Measurements from ENCODE around the gene ARMCX6. TPM values are rescaled to one million over a fixed set of nuclear protein-coding genes. Genes with fewer than 3 reads are reported as not detected.
A peak's percentile ranks its signal among the peaks of the same experiment; 100 is the strongest.

ARMCX6 gene
- total RNA-seq (10 to 100 TPM; 16.8 to 43.1 (median 35.1) TPM), polyA plus RNA-seq (10 to 100 TPM; 11.1 to 29.0 TPM)
- long read RNA-seq, donor 1, transcript ARMCX6-201 (3 exons, 1,846 nt): major isoform, 8 of 12 reads
- long read RNA-seq, donor 1, partial matches to known transcripts: 1 of 12 reads
- long read RNA-seq, donor 1, other reads (novel, unspliced or antisense): 1 of 12 reads
- long read RNA-seq, donor 2, transcript ARMCX6-201 (3 exons, 1,846 nt): major isoform, 7 of 17 reads
- long read RNA-seq, donor 2, partial matches to known transcripts: 0 of 17 reads
- long read RNA-seq, donor 2, other reads (novel, unspliced or antisense): 9 of 17 reads
- long read RNA-seq, donor 3, transcript ARMCX6-201 (3 exons, 1,846 nt): major isoform, 11 of 17 reads
- long read RNA-seq, donor 3, partial matches to known transcripts: 0 of 17 reads
- long read RNA-seq, donor 3, other reads (novel, unspliced or antisense): 4 of 17 reads

DNA sequence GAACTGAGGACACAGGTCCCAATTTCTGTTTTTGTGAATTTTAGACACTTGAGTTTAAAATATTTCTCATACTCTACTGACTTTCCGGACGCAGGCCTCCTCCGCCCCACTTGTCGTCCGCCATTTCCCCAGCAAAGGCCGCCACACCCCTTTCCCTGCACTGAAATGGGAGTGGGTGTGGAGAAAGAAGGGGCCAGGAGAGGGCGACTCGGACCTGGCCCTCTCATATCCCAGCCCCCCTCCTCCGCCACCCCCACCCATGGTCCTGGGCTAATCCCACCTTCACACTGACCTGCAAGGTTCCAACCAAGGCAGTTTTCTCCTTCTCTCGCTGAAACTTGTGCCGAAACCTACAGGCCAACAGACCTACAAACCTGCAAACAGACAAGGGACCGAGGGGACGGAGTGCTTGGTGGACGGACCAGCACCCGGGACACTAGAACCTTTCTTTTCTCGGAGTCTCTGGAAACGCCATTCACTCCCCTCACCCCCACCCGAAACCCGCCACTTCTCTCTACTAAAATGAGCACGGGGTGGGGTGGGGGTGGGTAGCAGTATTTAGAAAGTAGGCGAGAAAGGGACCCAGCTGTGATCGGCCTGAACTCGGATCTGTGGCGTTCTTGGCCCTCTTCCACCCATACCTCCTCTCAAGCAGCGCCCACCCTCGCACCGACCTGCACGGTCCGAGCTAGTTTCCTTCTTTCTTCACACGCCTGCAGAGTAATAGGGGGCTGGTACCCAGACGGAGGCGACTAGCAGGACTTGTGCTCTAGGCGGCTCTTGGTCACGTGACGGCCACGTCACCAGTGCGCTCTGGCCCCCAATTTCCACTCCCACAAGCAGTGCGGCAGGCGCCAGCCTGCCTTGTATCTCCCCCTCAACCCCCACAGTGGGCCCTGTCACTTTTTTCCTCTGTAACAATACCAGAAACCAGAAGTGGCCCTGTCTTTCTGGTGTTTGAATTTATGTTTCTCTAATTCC is at the start of gene ARMCX6:
ARMCX6 (minus strand) TSS at position 790 of the 981 bp plus-strand sequence. CDS start 1,380 bp downstream, outside the sequence.
- intact Hi-C loops (cut with DNase I): loop anchor here in 1 of 10 donors (5.0 kb wide), 2 partner anchors 65 to 180 kb away; partner anchors contain the start of gene ARMCX1
- ATAC-seq (peak; percentile 90 to 98 (median 95)), DNase-seq (peak; percentile 74 to 75)
- TF ChIP-seq, protein P1, sequence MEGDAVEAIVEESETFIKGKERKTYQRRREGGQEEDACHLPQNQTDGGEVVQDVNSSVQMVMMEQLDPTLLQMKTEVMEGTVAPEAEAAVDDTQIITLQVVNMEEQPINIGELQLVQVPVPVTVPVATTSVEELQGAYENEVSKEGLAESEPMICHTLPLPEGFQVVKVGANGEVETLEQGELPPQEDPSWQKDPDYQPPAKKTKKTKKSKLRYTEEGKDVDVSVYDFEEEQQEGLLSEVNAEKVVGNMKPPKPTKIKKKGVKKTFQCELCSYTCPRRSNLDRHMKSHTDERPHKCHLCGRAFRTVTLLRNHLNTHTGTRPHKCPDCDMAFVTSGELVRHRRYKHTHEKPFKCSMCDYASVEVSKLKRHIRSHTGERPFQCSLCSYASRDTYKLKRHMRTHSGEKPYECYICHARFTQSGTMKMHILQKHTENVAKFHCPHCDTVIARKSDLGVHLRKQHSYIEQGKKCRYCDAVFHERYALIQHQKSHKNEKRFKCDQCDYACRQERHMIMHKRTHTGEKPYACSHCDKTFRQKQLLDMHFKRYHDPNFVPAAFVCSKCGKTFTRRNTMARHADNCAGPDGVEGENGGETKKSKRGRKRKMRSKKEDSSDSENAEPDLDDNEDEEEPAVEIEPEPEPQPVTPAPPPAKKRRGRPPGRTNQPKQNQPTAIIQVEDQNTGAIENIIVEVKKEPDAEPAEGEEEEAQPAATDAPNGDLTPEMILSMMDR (IDR thresholded peaks at IDR 0.05): peak; percentile 12 to 66 (median 47)
- H3K4me1 ChIP-seq: peaks cover 0 to 12% (median 5%) of the 10 kb centered on the region in 9 donors
- H3K36me3 ChIP-seq: no peaks in the 10 kb centered on the region
- 0 to 1% methylated on average over 34 to 39 of the region's 39 CpGs for WGBS, 2 donors
- H3K27me3 ChIP-seq: no peaks in the 10 kb centered on the region
- no peaks in the 10 kb centered on the region for H3K9me3 ChIP-seq
- H3K27ac ChIP-seq: peak within 1 kb of the TSS; percentile 8 to 86 (median 78)
- H3K4me3 ChIP-seq: peak within 1 kb of the TSS; percentile 32 to 83 (median 70)

GRCh38 chrX:101659601-101660063 is 41.8 kb upstream of the ARMCX6 start, which contains the start of gene ARMCX2:
ARMCX2 (minus strand) TSS chrX:101659850; CDS start chrX:101657588, 2,262 bp downstream.
- no peaks in the 10 kb centered on the region for H3K9me3 ChIP-seq
- peak; percentile 33 to 57 for DNase-seq
- TF ChIP-seq, protein P1 (IDR thresholded peaks at IDR 0.05): no peak

DNA sequence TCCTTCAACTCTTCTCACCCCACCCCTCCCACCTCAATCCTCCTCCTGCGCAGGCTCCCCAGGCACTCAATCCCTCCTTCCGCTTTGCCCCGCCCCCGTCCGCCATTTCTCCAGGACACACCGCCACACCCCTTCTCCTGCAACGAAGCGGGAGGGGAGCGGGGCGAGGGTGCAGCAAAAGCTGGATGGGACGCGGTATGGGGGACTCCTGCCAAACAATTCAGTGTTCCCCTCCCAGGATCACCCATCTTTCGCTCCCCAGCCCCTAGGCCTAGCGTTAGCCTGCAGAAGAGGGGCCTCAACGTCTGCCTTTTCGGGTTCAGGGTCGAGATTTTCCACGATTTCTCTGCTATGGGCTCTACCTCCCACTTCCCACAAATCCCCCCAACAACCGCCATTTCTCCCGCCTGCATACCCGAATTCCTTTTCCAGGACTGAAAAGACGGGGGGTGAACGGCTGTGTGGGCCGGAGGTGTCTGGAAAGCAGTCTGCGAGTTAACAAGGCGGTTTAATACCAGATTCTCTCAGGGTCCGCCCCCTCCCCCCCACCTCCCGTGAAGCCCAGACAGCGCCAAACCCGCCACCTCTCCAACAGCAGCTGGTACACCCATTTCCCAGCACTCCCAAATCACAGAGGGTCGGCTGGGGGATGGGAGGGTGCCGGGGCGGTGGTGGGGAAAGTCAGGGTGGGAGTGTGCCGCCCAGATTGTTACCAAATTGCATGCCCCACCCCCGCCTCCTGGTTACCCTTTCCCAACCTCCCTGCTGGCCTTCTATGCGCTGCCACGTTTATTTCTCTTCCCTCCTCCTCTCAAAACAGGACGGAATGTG is 41.1 kb upstream of the ARMCX6 start:
- peaks cover 0 to 11% (median 0%) of the 10 kb centered on the region in 9 donors for H3K4me1 ChIP-seq
- H3K9me3 ChIP-seq: no peaks in the 10 kb centered on the region
- peaks cover 0 to 20% (median 0%) of the 10 kb centered on the region in 9 donors for H3K36me3 ChIP-seq
- peak overlapping the region in 8 of 10 donors; percentile 52 to 78 (median 66) for H3K27ac ChIP-seq
- H3K4me3 ChIP-seq: peak overlapping the region; percentile 18 to 70 (median 64)
- intact Hi-C loops (cut with DNase I): loop anchor here in 1 of 10 donors (5.0 kb wide), 1 partner anchor 138 kb away; no protein-coding TSS in a partner anchor
- TF ChIP-seq, protein P1 (IDR thresholded peaks at IDR 0.05): no peak
- H3K27me3 ChIP-seq: peaks cover 0 to 27% (median 0%) of the 10 kb centered on the region in 7 donors
- ATAC-seq: peak; percentile 81 to 96 (median 94)
- DNase-seq: peak; percentile 71 to 79
- 0 to 1% methylated on average over 30 to 38 of the region's 38 CpGs for WGBS, 2 donors

More at GRCh38 chrX:101659601-101660063, 41.8 kb upstream of the ARMCX6 start, which contains the start of gene ARMCX2:
- peak; percentile 78 to 88 (median 86) for ATAC-seq
- Histone ChIP-seq H3K27me3 (peaks cover 0 to 35% (median 0%) of the 10 kb centered on the region in 7 donors), H3K36me3 (peaks cover 0 to 20% (median 0%) of the 10 kb centered on the region in 9 donors), H3K27ac (peak within 1 kb of the TSS in 8 of 10 donors; percentile 52 to 78 (median 66)), H3K4me3 (peak within 1 kb of the TSS; percentile 18 to 70 (median 64)), H3K4me1 (peaks cover 0 to 11% (median 0%) of the 10 kb centered on the region in 9 donors)
- intact Hi-C loops (cut with DNase I): loop anchor here in 1 of 10 donors (5.0 kb wide), 1 partner anchor 138 kb away; no protein-coding TSS in a partner anchor
- WGBS, 2 donors: 0 to 2% methylated on average over 19 to 22 of the region's 22 CpGs
